Measurements from ENCODE around the gene NOP9.

NOP9 gene

GRCh38 chr14:24277071-24277470 lies 22.6 kb upstream of the NOP9 start:
- H3K4me3 ChIP-seq (ENCODE audit: low read depth, low read length), result no peak overlapping the region
- no peak for TF ChIP-seq CTCF (IDR thresholded peaks at IDR 0.05; ENCODE audit: borderline replicate concordance, insufficient read depth, low read depth, low read length)

DNA sequence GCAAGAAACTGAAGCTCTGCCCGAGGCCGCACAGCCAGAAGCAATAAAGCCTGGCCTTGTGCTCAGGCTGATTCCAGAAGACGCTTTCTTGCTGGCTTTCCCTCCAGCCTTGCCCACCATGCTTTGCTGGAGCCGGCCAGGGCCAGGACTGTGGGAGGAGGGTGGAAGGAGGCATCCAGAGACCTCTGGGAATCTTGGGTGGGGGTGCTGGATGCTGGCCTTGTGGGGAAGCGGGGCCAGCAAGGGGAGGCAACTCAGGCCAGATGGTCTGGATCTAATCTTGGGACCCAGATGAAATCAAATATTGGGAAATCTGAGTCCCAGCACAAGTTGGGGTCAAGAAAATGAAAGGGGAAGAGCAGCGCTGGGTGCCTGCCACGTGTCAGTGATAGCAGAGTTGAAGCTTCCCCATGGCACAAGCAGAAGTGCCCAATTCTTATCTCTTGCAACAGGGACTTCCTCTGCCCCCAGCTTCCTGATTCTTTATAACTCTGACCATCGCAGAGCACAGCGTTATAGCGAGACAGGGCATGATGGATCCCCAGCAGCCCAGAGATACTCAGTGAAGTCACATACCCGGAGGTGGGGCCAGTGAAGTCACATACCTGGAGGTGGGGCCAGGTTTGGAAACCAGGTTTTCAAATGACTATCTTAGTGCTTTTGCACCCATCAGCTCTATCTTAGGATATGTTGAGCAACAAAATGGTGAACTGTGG lies 21.9 kb upstream of the NOP9 start:
- H3K4me3 ChIP-seq (ENCODE audit: low read depth, low read length), result no peak overlapping the region
- TF ChIP-seq CTCF (IDR thresholded peaks at IDR 0.05; ENCODE audit: borderline replicate concordance, insufficient read depth, low read depth, low read length), result no peak

GRCh38 chr14:24278424-24278823 lies 21.2 kb upstream of the NOP9 start:
- no peak overlapping the region for H3K4me3 ChIP-seq (ENCODE audit: low read depth, low read length)
- no peak for TF ChIP-seq CTCF (IDR thresholded peaks at IDR 0.05; ENCODE audit: borderline replicate concordance, insufficient read depth, low read depth, low read length)

- TF ChIP-seq CTCF (IDR thresholded peaks at IDR 0.05; ENCODE audit: borderline replicate concordance, insufficient read depth, low read depth, low read length), result peak; percentile 42; the same call in 1 of the 2 replicates
- H3K4me3 ChIP-seq (ENCODE audit: low read depth, low read length), result no peak overlapping the region
Observed at GRCh38 chr14:24279301-24280186, 20.1 kb upstream of the NOP9 start.

GRCh38 chr14:24280797-24281460 lies 18.7 kb upstream of the NOP9 start:
- H3K4me3 ChIP-seq (ENCODE audit: low read depth, low read length), result no peak overlapping the region
- no peak for TF ChIP-seq CTCF (IDR thresholded peaks at IDR 0.05; ENCODE audit: borderline replicate concordance, insufficient read depth, low read depth, low read length)

DNA sequence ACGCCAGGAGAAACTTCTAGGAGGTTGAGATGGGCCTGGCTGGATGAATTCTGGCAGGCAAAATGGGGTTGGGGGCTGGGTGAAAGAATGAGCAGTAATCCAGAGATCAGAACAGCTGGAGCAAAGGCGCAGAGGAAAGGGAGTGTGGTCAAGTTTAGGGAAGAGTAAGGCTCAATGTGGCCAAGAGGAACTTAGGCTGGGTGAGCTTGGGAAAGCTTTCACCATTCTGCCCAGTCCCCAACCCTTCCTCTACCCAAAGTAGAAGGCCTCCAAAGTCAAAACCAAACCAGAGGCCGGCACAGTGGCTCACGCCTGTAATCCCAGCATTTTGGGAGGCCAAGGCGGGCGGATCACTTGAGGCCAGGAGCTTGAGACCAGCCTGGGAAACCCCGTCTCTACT lies 18.0 kb upstream of the NOP9 start:
- H3K4me3 ChIP-seq (ENCODE audit: low read depth, low read length), result no peak overlapping the region
- no peak for TF ChIP-seq CTCF (IDR thresholded peaks at IDR 0.05; ENCODE audit: borderline replicate concordance, insufficient read depth, low read depth, low read length)
